ENCODE data around the gene EVI5L.

DNA sequence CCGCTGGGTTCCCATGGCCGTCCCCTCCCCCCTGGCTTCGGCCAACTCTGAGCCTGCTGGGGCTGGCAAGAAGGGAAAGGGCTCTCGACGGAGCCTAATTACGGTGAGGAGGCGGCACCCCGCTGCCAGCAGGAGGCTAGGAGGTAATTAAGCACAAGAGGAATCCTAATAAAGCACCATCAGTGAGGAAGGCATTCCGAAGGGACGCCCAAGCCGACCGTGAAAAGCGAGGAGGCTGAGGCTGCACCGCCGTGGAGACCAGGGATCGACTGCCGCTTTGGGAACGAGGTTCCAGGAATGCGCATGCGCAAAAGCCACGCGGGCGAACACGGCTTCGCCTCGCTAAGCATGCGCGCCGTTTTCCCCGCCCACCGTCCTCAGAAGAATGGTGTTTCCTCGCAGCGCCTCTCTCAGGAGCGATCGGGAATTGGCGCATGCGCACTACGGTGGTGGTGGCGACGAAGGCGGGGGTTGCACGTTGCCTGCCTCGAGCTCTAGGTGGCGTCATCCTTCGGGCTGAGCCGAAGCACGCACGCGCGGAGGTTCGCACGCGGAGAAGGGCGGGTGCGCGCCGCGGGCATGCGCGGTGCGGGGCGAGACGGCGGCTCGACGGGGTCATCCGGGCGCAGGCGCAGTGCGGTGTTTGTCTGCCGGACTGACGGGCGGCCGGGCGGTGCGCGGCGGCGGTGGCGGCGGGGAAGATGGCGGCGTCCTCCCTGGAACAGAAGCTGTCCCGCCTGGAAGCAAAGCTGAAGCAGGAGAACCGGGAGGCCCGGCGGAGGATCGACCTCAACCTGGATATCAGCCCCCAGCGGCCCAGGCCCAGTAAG lies 73.4 kb downstream of the EVI5L start, which contains the start of gene MAP2K7:
- TF ChIP-seq, protein P1, sequence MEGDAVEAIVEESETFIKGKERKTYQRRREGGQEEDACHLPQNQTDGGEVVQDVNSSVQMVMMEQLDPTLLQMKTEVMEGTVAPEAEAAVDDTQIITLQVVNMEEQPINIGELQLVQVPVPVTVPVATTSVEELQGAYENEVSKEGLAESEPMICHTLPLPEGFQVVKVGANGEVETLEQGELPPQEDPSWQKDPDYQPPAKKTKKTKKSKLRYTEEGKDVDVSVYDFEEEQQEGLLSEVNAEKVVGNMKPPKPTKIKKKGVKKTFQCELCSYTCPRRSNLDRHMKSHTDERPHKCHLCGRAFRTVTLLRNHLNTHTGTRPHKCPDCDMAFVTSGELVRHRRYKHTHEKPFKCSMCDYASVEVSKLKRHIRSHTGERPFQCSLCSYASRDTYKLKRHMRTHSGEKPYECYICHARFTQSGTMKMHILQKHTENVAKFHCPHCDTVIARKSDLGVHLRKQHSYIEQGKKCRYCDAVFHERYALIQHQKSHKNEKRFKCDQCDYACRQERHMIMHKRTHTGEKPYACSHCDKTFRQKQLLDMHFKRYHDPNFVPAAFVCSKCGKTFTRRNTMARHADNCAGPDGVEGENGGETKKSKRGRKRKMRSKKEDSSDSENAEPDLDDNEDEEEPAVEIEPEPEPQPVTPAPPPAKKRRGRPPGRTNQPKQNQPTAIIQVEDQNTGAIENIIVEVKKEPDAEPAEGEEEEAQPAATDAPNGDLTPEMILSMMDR (conservative IDR thresholded peaks at IDR 0.05; ENCODE audit: low read length) = peak; percentile 75
- TF ChIP-seq EZH2phosphoT487 (IDR thresholded peaks at IDR 0.05; ENCODE audit: borderline replicate concordance) = no peak
